A549 (cell line): ENCODE data around the gene ROBO1.

ENCODE experiments used
- ESRRA ChIP-seq: fragments of 150-350 bp; IDR thresholded peaks from 2 replicates; pipeline ENCODE4 v1.6.1; 2014; ENCODE audit warnings: mild to moderate bottlenecking, low read length, borderline replicate concordance
- HMGXB4 ChIP-seq: fragments of 250-450 bp; sonication (Bioruptor Pico); IDR thresholded peaks from 2 replicates; pipeline ENCODE4 v1.5.0; 2021; ENCODE audit warnings: mild to moderate bottlenecking, moderate library complexity, borderline replicate concordance
- KDM5A ChIP-seq: fragments of 200-600 bp; sonication (generic); IDR thresholded peaks from 2 replicates; pipeline ENCODE4 v1.6.1; 2016; ENCODE audit warnings: antibody characterized with exemption, mild to moderate bottlenecking

GRCh38 chr3:79467721-79468120 is 300.1 kb downstream of the ROBO1 start:
- TF ChIP-seq KDM5A (no peak), HMGXB4 (CRISPR knock-in tag) (no peak), ESRRA (no peak)
